Cardiac fibroblast (primary cell): ENCODE results near the gene SPATA13.

ENCODE experiments used
- DNase-seq, 2 donors: peaks; one replicate each; pipeline versions ENCODE4 v3.0.0 to v3.0.0-alpha.2; 2010; ENCODE audit warnings: low read depth in 2 of 2
- H3K4me3 ChIP-seq, 2 donors: replicated peaks in 1 of 2; 1 replicate in 1 of 2; 2 replicates in 1 of 2; pipeline ENCODE4 v1.5.1; 2011; ENCODE audit warnings: low read depth in 2 of 2, low read length in 2 of 2, mild to moderate bottlenecking in 2 of 2, moderate library complexity in 1 of 2
- CTCF ChIP-seq: IDR thresholded peaks from one replicate; pipeline ENCODE4 v1.5.1; 2011; ENCODE audit warnings: low read depth, mild to moderate bottlenecking, low read length, inconsistent platforms

Gene SPATA13

GRCh38 chr13:24192057-24192810 lies 31.7 kb downstream of the SPATA13 start:
- no peak for TF ChIP-seq CTCF
- no peak for DNase-seq
- no peak overlapping the region for H3K4me3 ChIP-seq

- H3K4me3 ChIP-seq, result no peak overlapping the region
- DNase-seq, result no peak
- TF ChIP-seq CTCF, result no peak
Measured at GRCh38 chr13:24192811-24193162, 32.3 kb downstream of the SPATA13 start.

DNA sequence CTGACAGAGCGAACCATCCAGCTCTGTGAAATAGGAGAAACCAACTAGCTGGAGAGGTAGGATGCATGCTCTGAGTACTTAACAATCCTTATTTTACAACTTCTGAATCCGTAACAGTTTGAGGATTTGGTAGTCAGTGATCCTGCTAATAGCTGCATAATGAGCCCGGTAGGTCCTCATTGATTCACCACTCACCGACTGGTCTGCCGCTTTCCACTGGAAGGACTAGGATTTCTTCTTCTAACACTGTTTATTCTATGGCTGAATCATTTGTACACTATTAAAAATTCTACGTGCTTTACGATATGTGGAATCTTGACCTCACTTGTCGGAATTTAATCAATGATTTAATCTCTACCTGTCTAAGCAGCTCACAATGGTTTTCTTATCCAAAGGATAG lies 33.9 kb downstream of the SPATA13 start:
- TF ChIP-seq CTCF, result no peak
- no peak overlapping the region for H3K4me3 ChIP-seq
- no peak for DNase-seq

- H3K4me3 ChIP-seq, result no peak overlapping the region
- no peak for DNase-seq
- no peak for TF ChIP-seq CTCF
Measured at GRCh38 chr13:24195626-24196025, 35.1 kb downstream of the SPATA13 start.

GRCh38 chr13:24196593-24197197 lies 36.2 kb downstream of the SPATA13 start:
- no peak overlapping the region for H3K4me3 ChIP-seq
- no peak for TF ChIP-seq CTCF
- DNase-seq, result no peak

GRCh38 chr13:24199016-24199415 lies 38.5 kb downstream of the SPATA13 start:
- DNase-seq, result no peak
- no peak overlapping the region for H3K4me3 ChIP-seq
- no peak for TF ChIP-seq CTCF
